C4-2B (cell line): ENCODE data around the gene DDX1.

Source experiments
- ZFX ChIP-seq: fragments of 450-650 bp; IDR thresholded peaks from 2 replicates; pipeline ENCODE4 v1.6.1; 2017
- TF ChIP-seq, protein P1 (sequence below): fragments of 450-650 bp; conservative IDR thresholded peaks from 2 replicates; pipeline ENCODE4 v1.5.1; 2017; ENCODE audit warnings: mild to moderate bottlenecking

- TF ChIP-seq, protein P1, sequence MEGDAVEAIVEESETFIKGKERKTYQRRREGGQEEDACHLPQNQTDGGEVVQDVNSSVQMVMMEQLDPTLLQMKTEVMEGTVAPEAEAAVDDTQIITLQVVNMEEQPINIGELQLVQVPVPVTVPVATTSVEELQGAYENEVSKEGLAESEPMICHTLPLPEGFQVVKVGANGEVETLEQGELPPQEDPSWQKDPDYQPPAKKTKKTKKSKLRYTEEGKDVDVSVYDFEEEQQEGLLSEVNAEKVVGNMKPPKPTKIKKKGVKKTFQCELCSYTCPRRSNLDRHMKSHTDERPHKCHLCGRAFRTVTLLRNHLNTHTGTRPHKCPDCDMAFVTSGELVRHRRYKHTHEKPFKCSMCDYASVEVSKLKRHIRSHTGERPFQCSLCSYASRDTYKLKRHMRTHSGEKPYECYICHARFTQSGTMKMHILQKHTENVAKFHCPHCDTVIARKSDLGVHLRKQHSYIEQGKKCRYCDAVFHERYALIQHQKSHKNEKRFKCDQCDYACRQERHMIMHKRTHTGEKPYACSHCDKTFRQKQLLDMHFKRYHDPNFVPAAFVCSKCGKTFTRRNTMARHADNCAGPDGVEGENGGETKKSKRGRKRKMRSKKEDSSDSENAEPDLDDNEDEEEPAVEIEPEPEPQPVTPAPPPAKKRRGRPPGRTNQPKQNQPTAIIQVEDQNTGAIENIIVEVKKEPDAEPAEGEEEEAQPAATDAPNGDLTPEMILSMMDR, result no peak
- TF ChIP-seq ZFX, result no peak
Measured at GRCh38 chr2:15616429-15616828, 24.8 kb downstream of the DDX1 start.
